Suprapubic skin (tissue), 4 donors: Measurements from ENCODE around the gene HYAL3. TPM values are rescaled to one million over a fixed set of nuclear protein-coding genes. Genes with fewer than 3 reads are reported as not detected.
A peak's percentile ranks its signal among the peaks of the same experiment; 100 is the strongest.

Experiments used
- DNase-seq, 2 donors: peaks; one replicate each; pipeline ENCODE4 v3.0.0-alpha.2; 2019; ENCODE audit warnings: low spot score in 2 of 2
- H3K27ac ChIP-seq: fragments of 200-600 bp; sonication (generic); one replicate; pipeline ENCODE4 v1.5.1; 2019
- H3K27me3 ChIP-seq: fragments of 200-600 bp; sonication (generic); one replicate; pipeline ENCODE4 v1.5.1; 2019
- H3K36me3 ChIP-seq: fragments of 200-600 bp; sonication (generic); one replicate; pipeline ENCODE4 v1.5.1; 2019
- H3K4me1 ChIP-seq: fragments of 200-600 bp; sonication (generic); one replicate; pipeline ENCODE4 v1.5.1; 2019
- H3K4me3 ChIP-seq: fragments of 200-600 bp; sonication (generic); one replicate; pipeline ENCODE4 v1.5.1; 2019; ENCODE audit warnings: mild to moderate bottlenecking
- H3K9me3 ChIP-seq: fragments of 200-600 bp; sonication (generic); one replicate; pipeline ENCODE4 v1.5.1; 2019
- EP300 ChIP-seq: sonication (generic); formaldehyde crosslinking; IDR thresholded peaks from one replicate; pipeline ENCODE4 v1.6.1; 2017; ENCODE audit warnings: antibody characterized with exemption
- POLR2A ChIP-seq, 2 donors: fragments of 450-650 bp; IDR thresholded peaks; one replicate each; pipeline ENCODE4 v1.6.1; 2017; ENCODE audit warnings: antibody characterized with exemption in 2 of 2, mild to moderate bottlenecking in 2 of 2, moderate library complexity in 2 of 2
- POLR2AphosphoS5 ChIP-seq, 3 donors: sonication (generic); formaldehyde crosslinking; IDR thresholded peaks; one replicate each; pipeline ENCODE4 v1.6.1; 2017; ENCODE audit warnings: antibody characterized with exemption in 3 of 3
- WGBS: methylation state at CpG from one replicate; pipeline ENCODE4 v1.1.5; 2018; 5-methylcytosine and 5-hydroxymethylcytosine counted together
- total RNA-seq, 4 donors: library from RNA; depleted of rRNA; stranded (reverse); fragments of >200 nt; gene quantifications; one replicate each; pipeline ENCODE4 v1.1.0, GENCODE V29; 2016
- TF ChIP-seq, protein P1 (sequence below), 2 donors: fragments of 200-600 bp in 1 of 2; fragments of 450-650 bp in 1 of 2; sonication (generic) in 1 of 2; IDR thresholded peaks; one replicate each; pipeline ENCODE4 v1.5.1; 2016 to 2019; ENCODE audit warnings: antibody characterized with exemption in 2 of 2, mild to moderate bottlenecking in 1 of 2, moderate library complexity in 1 of 2

HYAL3 gene, protein sequence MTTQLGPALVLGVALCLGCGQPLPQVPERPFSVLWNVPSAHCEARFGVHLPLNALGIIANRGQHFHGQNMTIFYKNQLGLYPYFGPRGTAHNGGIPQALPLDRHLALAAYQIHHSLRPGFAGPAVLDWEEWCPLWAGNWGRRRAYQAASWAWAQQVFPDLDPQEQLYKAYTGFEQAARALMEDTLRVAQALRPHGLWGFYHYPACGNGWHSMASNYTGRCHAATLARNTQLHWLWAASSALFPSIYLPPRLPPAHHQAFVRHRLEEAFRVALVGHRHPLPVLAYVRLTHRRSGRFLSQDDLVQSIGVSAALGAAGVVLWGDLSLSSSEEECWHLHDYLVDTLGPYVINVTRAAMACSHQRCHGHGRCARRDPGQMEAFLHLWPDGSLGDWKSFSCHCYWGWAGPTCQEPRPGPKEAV
- 1 to 10 TPM; 2.5 to 7.8 (median 6.1) TPM for total RNA-seq

DNA sequence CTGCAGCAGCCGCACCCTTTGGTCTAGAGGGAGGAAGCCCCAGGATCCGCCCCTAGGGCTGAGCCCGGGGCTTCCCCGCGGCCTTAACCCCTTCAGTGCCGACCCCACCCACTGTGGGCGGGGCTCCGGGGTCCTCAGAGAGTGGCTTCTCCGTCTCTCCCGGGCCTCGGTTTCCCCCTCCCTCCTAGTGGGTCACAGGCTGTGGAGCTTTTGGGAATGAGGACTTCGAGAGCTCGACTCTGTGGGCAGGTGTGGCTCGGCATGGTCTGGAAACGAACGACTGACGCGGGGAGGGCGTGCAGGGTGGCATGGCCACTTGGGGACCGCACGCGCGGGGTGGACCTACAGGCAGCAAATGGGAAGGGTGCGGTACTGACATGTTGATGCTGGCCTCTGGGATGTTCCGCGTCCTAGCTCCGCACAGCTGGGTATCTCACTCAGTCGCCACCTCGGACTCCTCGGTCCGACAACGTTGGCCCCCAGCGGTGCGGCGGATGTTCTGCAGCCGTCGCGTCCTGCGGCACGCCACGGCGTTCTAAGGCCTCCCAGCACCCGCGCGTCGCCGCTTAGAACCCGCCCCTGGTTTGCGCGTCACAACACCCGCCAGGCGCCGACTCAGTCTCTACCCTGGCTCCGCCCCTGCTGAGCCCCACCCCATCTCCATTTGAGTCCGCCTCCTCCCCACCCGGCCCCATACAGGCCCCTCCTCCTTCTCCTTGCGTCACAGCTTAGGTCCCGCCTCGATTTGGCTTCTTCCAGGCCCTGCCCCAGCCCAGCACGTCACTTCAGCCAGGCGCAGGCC is at the start of gene HYAL3, which contains the start of gene NAA80:
Gene HYAL3, minus strand, starts transcription at position 570 of the 802 bp plus-strand sequence. CDS start 3,803 bp downstream, outside the sequence.
Gene NAA80, minus strand, starts transcription at position 570 of the 802 bp plus-strand sequence. CDS start 1,942 bp downstream, outside the sequence.
- Histone ChIP-seq H3K27ac (peak within 1 kb of the TSS; percentile 89), H3K4me3 (peak within 1 kb of the TSS; percentile 71), H3K9me3 (no peaks in the 10 kb centered on the region), H3K36me3 (peaks cover 9% of the 10 kb centered on the region), H3K27me3 (no peaks in the 10 kb centered on the region), H3K4me1 (peaks cover 47% of the 10 kb centered on the region)
- 0% methylated on average over 40 of the region's 61 CpGs for WGBS
- peak; percentile 100 for DNase-seq
- TF ChIP-seq, protein P1, sequence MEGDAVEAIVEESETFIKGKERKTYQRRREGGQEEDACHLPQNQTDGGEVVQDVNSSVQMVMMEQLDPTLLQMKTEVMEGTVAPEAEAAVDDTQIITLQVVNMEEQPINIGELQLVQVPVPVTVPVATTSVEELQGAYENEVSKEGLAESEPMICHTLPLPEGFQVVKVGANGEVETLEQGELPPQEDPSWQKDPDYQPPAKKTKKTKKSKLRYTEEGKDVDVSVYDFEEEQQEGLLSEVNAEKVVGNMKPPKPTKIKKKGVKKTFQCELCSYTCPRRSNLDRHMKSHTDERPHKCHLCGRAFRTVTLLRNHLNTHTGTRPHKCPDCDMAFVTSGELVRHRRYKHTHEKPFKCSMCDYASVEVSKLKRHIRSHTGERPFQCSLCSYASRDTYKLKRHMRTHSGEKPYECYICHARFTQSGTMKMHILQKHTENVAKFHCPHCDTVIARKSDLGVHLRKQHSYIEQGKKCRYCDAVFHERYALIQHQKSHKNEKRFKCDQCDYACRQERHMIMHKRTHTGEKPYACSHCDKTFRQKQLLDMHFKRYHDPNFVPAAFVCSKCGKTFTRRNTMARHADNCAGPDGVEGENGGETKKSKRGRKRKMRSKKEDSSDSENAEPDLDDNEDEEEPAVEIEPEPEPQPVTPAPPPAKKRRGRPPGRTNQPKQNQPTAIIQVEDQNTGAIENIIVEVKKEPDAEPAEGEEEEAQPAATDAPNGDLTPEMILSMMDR (IDR thresholded peaks at IDR 0.05), result peak; percentile 43 to 54
- TF ChIP-seq EP300 (no peak), POLR2AphosphoS5 (IDR thresholded peaks at IDR 0.05) (peak in 2 of 3 donors; percentile 66 to 70), POLR2A (IDR thresholded peaks at IDR 0.05) (peak; percentile 42 to 54)

DNA sequence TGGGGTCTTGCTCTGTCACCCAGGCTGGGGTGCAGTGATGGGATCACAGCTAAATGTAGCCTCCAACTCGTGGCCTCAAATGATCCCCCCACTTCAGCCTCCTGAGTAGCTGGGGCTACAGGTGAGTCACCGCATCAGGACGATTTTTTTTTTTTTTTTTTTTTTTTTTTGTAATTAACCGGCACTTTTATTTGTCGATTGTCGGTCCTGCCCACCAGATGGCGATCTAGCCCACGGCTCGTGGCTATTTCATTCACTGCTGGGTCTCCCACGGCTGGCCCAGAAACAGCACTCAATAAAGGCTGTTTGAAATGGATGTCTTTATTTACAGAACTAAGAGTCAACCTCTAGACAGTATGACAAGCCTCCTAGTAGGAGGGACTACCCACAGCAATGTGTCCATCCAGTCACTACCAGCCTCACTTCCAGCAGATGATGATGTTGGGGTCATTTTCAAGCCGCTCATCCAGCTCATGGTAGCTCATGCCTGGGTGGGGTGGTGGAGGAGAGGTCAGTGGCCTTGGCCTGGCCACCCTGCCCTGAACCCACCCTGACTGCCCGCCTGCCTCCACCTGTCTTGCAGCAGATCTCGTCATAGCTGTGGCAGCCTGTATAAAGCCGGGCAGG is 48.1 kb upstream of the HYAL3 start:
- TF ChIP-seq POLR2AphosphoS5 (IDR thresholded peaks at IDR 0.05) (no peak), EP300 (no peak), POLR2A (IDR thresholded peaks at IDR 0.05) (no peak)
- TF ChIP-seq, protein P1 (IDR thresholded peaks at IDR 0.05), result peak; percentile 36 to 39
- 24% methylated on average over 14 of the region's 14 CpGs for WGBS
- peaks cover 51% of the 10 kb centered on the region for H3K4me1 ChIP-seq

DNA sequence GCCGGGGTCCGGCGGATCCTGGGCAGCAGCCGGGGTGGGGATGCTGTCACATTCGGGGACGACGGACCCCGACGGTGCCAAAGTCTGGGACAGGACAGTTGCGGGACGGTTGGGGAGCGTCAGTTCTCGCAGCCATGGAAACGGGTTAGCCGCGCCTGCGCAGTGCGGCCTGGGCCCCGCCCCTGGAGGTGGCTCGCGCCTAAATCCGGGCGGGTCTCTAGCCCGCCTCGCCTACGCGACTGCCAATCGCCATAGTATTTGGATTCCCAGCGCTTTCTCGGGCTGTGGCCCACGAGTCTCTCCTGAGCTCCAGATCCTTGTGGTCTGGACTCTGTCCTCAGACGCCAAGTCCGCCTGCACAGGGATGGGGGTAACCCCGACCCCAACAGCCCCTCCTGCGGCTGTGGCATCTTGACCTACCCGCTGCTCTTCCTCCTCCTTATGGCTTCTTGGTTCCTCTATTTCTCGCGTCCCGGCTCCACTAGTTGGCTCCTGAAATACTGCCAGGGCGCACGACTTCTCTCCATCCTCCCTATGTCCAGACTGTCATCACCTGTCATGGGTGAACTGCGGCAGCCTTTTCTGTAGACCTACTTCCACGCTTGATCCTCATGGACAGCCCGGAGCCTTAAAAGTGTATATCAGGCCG is 46.5 kb upstream of the HYAL3 start, which contains the start of gene ZMYND10:
Gene ZMYND10, minus strand, starts transcription at position 147 of the 649 bp plus-strand sequence. CDS start 153 bp downstream, outside the sequence.
- no peak for TF ChIP-seq POLR2AphosphoS5 (IDR thresholded peaks at IDR 0.05)
- no peak for TF ChIP-seq POLR2A (IDR thresholded peaks at IDR 0.05)
- TF ChIP-seq, protein P1 (IDR thresholded peaks at IDR 0.05), result no peak
- no peak for TF ChIP-seq EP300

More for the DNA sequence above, 48.1 kb upstream of the HYAL3 start:
- no peaks in the 10 kb centered on the region for H3K27me3 ChIP-seq
- DNase-seq, result no peak
- H3K9me3 ChIP-seq, result no peaks in the 10 kb centered on the region
- no peak overlapping the region for H3K27ac ChIP-seq
- H3K36me3 ChIP-seq, result peaks cover 14% of the 10 kb centered on the region
- H3K4me3 ChIP-seq, result no peak overlapping the region

DNA sequence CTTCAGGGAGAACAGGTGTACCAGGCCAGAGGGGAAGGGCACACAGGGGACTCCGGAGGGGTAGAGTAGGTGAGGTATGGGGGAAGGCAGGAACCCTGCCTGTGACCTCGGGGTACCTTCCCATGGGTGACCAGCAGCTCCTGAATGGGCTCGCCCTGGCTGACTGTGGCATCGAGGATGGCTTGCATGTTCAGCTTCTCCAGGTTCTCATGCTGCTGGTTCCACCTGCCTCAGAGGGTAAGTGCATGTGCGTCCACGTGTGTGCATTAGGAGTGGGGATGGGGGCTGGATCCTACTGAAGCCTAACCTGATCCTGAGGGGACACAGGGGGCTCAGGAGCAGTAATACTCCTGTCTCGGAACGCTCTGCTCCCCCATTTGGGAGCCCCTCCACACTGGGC is 45.8 kb upstream of the HYAL3 start:
- peak overlapping the region; percentile 51 for H3K4me3 ChIP-seq
- no peak overlapping the region for H3K27ac ChIP-seq
- WGBS, result 69% methylated on average over 6 of the region's 8 CpGs
- no peak for DNase-seq
- H3K36me3 ChIP-seq, result peaks cover 14% of the 10 kb centered on the region
- H3K4me1 ChIP-seq, result peaks cover 57% of the 10 kb centered on the region
- TF ChIP-seq POLR2A (IDR thresholded peaks at IDR 0.05) (no peak), POLR2AphosphoS5 (IDR thresholded peaks at IDR 0.05) (no peak)
- TF ChIP-seq, protein P1 (IDR thresholded peaks at IDR 0.05), result no peak
- H3K27me3 ChIP-seq, result no peaks in the 10 kb centered on the region
- no peaks in the 10 kb centered on the region for H3K9me3 ChIP-seq

More for the DNA sequence above, 46.5 kb upstream of the HYAL3 start, which contains the start of gene ZMYND10:
- DNase-seq, result no peak
- peaks cover 14% of the 10 kb centered on the region for H3K36me3 ChIP-seq
- peaks cover 56% of the 10 kb centered on the region for H3K4me1 ChIP-seq
- H3K9me3 ChIP-seq, result no peaks in the 10 kb centered on the region
- H3K27ac ChIP-seq, result no peak within 1 kb of the TSS
- WGBS, result 30% methylated on average over 14 of the region's 45 CpGs
- no peaks in the 10 kb centered on the region for H3K27me3 ChIP-seq
- H3K4me3 ChIP-seq, result peak within 1 kb of the TSS; percentile 51
